DMS79 (cell line): ENCODE measurements around the gene ODF2.

Experiments used
- DNase-seq: peaks from one replicate; lab custom pipeline; 2025; lab: John Stamatoyannopoulos, UW

ODF2 gene

DNA sequence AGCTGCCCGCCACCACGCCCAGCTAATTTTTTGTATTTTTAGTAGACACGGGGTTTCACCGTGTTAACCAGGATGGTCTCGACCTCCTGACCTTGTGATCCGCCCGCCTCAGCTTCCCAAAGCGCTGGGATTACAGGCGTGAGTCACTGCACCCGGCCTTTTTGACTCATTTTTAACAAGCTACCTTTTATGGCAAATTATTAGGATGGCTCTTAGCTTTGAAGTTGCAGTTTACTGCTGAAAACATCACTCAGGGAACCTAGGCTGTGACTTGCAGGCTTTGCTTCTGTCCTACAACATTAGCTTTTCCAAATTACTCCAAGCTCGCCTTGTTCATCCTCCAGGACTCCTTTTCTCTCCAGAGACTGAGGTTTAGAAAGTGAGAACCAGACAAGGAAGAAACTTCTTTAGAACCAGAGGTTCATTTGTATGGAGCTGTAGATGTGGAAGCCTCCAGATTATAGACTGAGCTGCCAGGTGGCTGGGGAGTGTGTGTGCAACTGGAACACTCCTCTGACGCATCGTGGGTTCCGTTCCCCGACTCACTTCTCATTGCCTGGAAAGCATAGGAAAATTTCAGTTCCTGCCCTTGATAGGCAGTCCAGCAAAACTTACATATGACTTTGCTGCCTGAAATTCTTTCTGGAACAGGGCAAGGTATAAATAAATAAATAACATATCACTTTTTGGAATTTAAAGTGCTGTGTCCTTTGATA lies 72.8 kb downstream of the ODF2 start:
- DNase-seq = no peak

- no peak for DNase-seq
Measured at GRCh38 chr9:128529191-128529590, 73.4 kb downstream of the ODF2 start.

DNA sequence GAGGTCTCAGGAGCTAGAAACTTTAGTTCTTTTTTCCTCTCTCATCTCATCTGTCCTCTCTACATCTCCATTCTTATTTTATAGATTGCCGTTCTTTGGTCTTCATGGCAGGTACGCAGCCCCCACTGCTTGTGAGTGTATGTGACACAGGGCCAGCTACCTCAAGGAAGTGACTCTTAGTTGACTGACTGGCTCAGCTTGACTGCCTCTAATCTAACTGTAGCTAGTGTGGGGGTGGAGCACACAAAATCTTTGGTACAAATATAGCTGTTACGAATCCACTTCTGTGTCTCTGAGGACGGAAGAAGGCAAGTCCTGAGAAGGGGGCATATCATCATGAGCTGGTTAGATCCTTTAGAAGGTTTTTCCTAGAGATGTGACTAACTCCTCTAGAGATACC lies 76.8 kb downstream of the ODF2 start:
- no peak for DNase-seq

DNA sequence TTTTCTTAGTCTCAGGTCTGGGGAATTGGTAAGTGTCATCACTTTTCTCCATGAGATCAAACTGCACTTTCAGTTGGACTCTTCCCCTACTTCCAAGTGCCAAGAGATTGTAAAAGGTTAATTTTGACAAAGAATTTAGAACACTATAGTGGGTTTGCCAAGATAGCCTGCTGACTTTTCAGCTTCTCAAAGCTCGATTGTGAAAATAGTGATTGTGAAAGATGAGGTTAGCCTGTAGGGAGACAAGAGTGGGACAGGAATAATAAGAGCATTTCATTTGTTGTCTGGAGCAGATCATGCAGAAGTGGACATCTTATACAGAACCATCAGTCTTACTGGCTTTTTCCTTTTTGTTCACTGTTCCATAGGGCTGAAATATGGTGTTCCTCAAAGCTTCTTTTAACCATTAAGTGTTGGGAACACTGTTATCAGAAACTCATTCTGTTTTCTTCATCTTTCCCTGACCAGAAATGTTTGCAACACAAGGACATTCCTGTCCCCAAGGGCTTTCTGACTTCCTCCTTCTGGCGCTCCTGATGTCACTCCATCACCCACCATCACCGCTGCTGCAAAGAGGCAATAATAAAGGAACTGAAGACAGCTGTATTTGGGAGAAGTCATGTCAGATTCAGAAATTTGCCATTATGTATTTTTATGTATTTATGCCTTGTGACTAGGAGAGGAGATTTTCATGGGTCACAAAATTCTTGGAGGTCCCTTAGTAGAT lies 85.0 kb downstream of the ODF2 start:
- no peak for DNase-seq

DNA sequence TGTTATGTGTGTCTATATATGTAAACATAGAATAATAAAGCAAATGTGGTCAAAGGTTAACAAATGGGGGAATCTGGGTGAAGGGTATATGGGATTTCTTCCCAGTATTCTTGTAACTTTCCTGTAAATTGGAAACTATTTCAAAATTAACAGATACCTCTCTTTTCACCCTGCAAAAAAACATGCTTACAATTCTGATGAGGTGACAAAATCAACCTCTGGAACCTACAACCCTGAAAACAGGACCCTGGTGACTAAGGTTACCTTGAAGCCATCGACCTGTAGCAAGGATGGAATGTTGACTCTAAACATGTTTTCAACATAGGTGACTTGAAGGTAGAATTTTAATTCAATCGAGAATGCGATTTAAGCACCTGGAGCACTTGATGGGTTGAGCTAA lies 90.7 kb downstream of the ODF2 start:
- no peak for DNase-seq

- no peak for DNase-seq
Measured at GRCh38 chr9:128548876-128549275, 93.1 kb downstream of the ODF2 start.

DNA sequence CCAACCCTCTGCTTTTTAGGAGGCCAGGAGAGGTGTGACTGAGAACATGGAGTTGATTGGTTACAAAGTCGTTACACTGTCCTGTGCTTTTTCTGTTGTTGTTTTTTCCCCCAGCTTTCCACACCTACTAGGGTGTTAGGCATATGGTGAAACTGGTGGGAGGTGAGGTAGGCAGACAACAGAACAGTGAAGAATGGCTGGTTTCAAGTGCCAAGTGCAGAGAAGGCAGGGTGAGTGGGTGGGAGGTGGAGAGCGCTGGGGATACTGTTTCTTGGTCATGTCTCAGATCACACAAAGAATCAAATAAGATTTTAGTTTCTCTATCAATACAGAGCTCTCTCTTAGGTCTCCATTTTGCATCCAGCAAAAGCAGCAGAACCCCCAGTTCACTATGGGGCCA lies 94.4 kb downstream of the ODF2 start:
- DNase-seq = no peak
